ENCODE data around the gene SEL1L. TPM values are rescaled to one million over a fixed set of nuclear protein-coding genes. Genes with fewer than 3 reads are reported as not detected.

The SEL1L gene
- total and polyA plus RNA-seq, 2 of the 13 experiments (the other 11 are each of a cell fraction or from before 2014, with no cell fraction given): 15.3 to 61.0 TPM

- peak; percentile 74; the same call in 1 of the 2 replicates for TF ChIP-seq KLF13 (CRISPR knock-in tag; IDR thresholded peaks at IDR 0.05)
- TF ChIP-seq BCL6 (CRISPR knock-in tag; IDR thresholded peaks at IDR 0.05): no peak
- 0 out of 2 replicates have a peak, but pooled peaks have one; percentile 29 for TF ChIP-seq ZBTB20 (CRISPR knock-in tag; IDR thresholded peaks at IDR 0.05; ENCODE audit: borderline replicate concordance, low read depth)
- 0 out of 2 replicates have a peak, but pooled peaks have one; percentile 39 for TF ChIP-seq MAZ (IDR thresholded peaks at IDR 0.05; ENCODE audit: borderline replicate concordance, low read depth, low read length)
- TF ChIP-seq MAZ (CRISPR knock-in tag; IDR thresholded peaks at IDR 0.05; ENCODE audit: low read depth): peak; percentile 60; the same call in 1 of the 2 replicates
- peak; percentile 76 for TF ChIP-seq ZFX (CRISPR knock-in tag; IDR thresholded peaks at IDR 0.05; ENCODE audit: low read depth)
- 0 out of 2 replicates have a peak, but pooled peaks have one; percentile 31 for TF ChIP-seq CBFB (CRISPR knock-in tag; IDR thresholded peaks at IDR 0.05)
- peak; percentile 89 for TF ChIP-seq GABPB1 (CRISPR knock-in tag; IDR thresholded peaks at IDR 0.05)
- peak; percentile 10 for TF ChIP-seq TEAD3 (CRISPR knock-in tag; optimal IDR thresholded peaks at IDR 0.05; ENCODE audit: borderline replicate concordance)
- no peak for TF ChIP-seq REXO4 (CRISPR knock-in tag; IDR thresholded peaks at IDR 0.05; ENCODE audit: borderline replicate concordance)
- TF ChIP-seq ZNF343 (CRISPR knock-in tag; IDR thresholded peaks at IDR 0.05): no peak
- peak; percentile 8 for TF ChIP-seq ZEB1 (IDR thresholded peaks at IDR 0.05; ENCODE audit: insufficient replicate concordance, low read depth)
- TF ChIP-seq BHLHE40 (IDR thresholded peaks at IDR 0.05; ENCODE audit: low read length): peak; percentile 62
- peak; percentile 21; the same call in 1 of the 2 replicates for TF ChIP-seq TBX2 (CRISPR knock-in tag; IDR thresholded peaks at IDR 0.05; ENCODE audit: borderline replicate concordance)
- TF ChIP-seq FOXO4 (CRISPR knock-in tag; conservative IDR thresholded peaks at IDR 0.05): no peak
- TF ChIP-seq POLR2AphosphoS5 (IDR thresholded peaks at IDR 0.05; ENCODE audit: low read depth, low read length): peak; percentile 71
- TF ChIP-seq IRF2 (CRISPR knock-in tag; IDR thresholded peaks at IDR 0.05): peak; percentile 36; the same call in 1 of the 2 replicates
- TF ChIP-seq ELF3 (CRISPR knock-in tag; IDR thresholded peaks at IDR 0.05): peak; percentile 27; the same call in 1 of the 2 replicates
- TF ChIP-seq NFKBIZ (CRISPR knock-in tag; IDR thresholded peaks at IDR 0.05): no peak
- TF ChIP-seq ARID4A (CRISPR knock-in tag; IDR thresholded peaks at IDR 0.05; ENCODE audit: borderline replicate concordance): peak; percentile 91
- no peak for TF ChIP-seq ZNF256 (CRISPR knock-in tag; conservative IDR thresholded peaks at IDR 0.05)
- no peak for TF ChIP-seq PCBP2 (optimal IDR thresholded peaks at IDR 0.05; ENCODE audit: low read depth, low read length, poor library complexity, severe bottlenecking)
- TF ChIP-seq GLI4 (CRISPR knock-in tag; IDR thresholded peaks at IDR 0.05; ENCODE audit: borderline replicate concordance): no peak
- TF ChIP-seq NR2F6 (IDR thresholded peaks at IDR 0.05): peak; percentile 34; the same call in 1 of the 2 replicates
- no peak for TF ChIP-seq NR2F6 (CRISPR knock-in tag; IDR thresholded peaks at IDR 0.05)
- TF ChIP-seq ATF1 (CRISPR knock-in tag; IDR thresholded peaks at IDR 0.05): peak; percentile 78
- TF ChIP-seq ZNF792 (CRISPR knock-in tag; IDR thresholded peaks at IDR 0.05): peak; percentile 82; the same call in 1 of the 2 replicates
Observed at GRCh38 chr14:81533536-81534343, at the start of gene SEL1L (continued).
